Superior temporal gyrus (tissue), 1 donor: ENCODE data around the gene CWF19L2.
"Not testable (repeated sequence)": the region's sequence is repeated elsewhere in the genome, so short reads cannot be mapped to it uniquely, and the experiment has no call there.

Source experiments
- DNase-seq: peaks from one replicate; pipeline ENCODE4 v3.0.0-alpha.2; 2016; ENCODE audit errors: extremely low spot score

The CWF19L2 gene

DNA sequence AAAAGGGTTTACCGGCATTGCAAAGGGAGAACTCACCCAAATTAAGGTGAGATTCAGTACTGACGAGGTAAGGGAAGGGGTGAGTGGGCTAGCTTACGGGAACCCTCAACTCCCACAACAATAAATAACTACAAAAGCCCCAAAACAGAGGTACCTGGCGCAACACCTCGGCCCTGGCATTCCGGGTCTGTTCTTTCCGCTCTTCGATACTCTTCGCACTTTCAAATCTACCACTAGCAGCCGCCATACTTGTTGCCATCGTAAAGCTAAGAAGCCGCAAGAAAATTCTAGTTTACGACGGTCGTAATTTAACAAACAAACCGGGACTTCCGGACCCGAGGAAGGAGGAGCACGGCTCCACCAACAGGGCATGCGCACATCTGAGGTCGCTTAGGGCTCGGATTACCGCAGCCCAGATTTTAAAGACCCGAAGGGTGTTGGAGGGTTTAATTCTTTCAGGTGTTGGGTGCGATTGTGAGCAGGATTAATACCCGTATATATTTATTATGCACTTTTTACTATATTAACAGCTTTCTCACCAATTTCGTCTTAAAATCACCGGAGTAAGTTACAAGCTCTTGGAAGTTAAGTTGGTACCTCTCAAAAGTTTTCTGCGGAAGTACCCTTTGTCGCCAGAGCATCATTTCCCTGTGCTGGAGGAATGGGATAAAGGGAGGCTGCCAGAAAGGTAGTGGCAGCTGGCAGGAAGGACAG is at the start of gene CWF19L2:
TSS of gene CWF19L2 (minus strand) at position 268 of the 714 bp plus-strand sequence. CDS start at position 259, 9 bp downstream.
- peak; percentile 99 for DNase-seq

DNA sequence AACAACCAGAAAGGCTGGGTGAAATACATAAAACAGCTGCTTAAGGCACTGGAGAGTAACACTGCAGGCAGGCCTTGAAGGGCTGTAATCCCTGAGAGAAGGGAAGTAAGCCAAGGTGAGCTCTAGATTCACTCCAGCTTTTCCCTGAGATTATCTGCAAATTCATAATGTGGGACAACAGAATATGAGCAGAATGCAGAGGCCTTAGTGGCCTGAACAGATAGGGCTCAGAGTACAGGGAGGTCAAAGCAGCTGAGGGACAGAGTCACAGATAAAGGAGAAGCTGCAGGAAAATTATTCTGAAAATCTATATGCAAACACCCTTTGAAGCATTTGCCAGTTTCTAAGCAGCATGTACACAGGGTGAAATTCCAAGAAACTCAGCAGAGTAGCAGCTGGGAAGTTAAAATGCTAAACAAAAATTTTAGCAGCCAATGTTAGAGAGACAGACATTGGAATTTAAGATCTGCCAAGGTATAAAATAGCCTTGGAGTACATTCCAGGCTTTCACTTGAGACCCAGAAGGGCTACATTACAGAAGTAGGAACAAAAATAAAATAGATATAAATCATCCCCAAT is 48.1 kb upstream of the CWF19L2 start:
- DNase-seq = no peak

DNA sequence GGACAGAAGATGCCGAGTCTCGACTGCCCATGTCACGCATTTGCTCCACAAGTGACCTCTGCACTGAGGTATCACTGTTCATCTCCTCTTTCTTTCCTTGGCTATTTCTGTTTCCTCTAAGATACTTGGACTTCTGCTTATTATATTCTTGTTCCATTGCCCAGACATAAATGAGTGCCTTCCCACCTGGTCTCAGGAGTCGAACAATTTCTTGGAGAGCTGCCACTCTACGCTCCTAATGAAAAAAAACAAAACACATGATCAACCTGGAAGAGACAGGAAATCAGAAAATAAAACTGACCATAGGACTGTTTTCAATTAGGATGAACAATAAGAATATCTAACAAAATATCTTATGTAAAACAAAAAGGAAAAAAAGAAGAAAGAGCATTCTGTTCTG is 47.4 kb upstream of the CWF19L2 start:
- DNase-seq = no peak

DNA sequence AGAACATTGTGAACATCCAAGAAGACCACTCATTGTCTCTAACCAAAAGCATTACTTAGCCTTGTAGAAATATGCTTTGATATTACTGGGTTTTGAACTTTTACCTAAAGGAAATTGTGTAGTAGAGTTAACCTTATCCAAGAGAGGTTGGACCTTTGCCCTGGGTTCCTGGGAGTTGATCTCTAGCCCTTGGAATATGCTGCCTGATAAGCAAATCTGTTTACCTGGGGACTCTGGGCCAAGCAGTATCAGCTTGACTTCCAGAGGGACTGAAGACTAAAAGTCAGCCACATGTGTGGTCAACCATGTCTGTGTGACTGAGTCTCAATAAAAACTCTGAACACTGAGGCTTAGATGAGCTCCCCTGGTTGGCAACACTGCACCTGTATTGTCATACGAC is 44.1 kb upstream of the CWF19L2 start:
- no peak for DNase-seq

DNA sequence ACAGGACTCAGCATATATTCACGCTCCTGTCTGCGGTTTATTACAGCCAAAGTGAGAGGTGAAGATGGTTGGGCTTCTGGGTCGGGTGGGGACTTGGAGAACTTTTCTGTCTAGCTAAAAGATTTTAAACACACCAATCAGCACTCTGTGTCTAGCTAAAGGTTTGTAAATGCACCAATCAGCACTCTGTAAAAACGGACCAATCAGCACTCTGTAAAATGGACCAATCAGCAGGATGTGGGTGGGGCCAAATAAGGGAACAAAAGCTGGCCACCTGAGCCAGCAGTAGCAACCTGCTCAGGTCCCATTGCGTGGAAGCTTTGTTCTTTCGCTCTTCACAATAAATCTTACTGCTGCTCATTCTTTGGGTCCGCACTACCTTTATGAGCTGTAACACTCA is 39.7 kb upstream of the CWF19L2 start:
- DNase-seq = not testable (repeated sequence)

DNA sequence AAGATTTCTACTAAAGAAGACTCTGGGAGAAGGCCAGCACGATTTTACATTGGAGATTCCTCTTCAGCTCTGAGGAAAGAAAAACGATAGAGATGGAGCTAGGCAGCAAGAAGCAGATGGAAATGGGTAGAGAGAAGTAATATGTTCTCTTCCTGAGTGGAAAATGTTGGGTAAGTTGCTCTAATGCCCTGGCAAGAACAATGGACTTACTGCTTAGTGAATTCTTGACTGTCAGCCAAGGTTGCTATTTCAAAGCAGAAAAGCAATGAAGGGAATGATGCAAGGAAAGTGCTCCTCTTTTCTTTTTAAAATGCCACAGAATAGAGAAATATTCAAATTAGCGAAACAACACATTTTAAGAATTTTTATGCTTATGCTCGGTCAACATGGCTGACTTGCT is 38.4 kb upstream of the CWF19L2 start:
- DNase-seq = no peak

DNA sequence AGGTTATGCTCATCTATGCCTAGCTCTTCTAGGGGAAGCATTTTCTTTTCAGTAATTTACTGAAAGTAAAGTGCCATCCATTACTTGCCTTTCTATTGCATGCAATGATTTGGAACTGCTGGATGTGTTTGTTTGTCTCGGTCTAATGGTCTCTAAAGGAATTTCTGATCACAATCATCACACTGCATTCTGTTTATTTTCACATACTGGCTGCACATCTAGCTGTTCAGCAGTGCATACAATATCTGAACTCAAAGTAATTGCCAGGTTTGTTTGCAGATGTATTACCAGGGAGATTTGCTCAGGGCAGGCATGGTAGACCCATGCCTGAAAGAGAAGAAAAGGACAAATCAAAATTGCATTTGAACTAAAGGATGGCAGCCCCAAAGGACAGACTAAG is 36.4 kb upstream of the CWF19L2 start:
- DNase-seq = no peak

DNA sequence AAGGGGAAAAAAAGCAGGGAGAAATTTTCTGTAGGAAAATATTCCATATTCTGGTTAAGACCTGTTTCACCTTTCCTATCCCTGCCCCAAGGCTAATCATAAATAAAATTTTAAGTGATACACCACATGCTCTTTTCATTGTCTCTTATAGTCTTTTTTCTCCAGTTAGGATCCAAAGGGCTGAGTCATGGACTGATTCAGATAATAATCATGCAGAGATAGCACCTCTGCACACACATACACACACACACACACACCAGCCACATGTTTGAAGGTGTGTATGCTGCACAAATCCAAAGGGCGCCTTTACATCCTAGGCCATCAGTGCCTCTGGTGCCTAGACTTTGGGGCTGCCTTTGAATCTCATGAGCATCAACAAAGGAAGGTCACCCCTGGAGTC is 35.5 kb upstream of the CWF19L2 start:
- no peak for DNase-seq

DNA sequence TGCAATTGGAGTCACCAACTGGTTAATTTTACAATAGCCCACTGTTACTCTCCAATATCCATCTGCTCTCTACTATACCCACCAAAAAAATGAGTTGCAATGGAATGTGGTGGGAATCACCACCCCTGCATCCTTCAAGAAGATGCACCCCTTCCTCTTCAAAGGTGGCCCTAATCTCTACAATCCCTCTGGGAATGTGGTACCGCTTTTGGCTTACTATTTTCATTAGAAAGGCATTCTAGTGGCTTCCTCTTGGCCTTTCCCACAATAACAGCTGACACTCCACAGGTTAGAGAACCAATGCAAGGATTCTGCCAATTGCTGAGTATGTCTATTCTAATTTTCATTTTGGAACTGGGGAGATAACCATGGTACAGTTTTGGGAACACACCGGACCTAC is 33.2 kb upstream of the CWF19L2 start:
- DNase-seq = no peak

DNA sequence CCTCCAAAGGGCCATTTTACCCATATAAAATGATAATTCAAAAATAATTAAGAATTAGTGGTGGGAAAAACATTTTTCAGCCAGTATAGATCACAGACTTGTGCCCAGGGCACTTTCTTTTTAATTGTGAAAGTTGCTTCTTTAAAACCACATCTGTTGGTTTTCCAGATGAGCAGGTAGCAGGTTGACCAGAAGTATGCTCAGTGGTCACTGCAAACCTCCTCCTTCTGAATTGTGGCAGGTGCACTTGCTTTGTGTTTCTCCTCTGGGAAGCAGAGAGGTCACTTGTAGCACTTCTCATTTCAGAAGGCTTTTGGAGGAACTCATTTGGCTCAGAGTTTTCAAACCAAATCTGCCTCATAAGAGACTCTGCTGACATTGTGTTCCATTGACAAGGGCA is 24.6 kb upstream of the CWF19L2 start:
- DNase-seq = no peak

DNA sequence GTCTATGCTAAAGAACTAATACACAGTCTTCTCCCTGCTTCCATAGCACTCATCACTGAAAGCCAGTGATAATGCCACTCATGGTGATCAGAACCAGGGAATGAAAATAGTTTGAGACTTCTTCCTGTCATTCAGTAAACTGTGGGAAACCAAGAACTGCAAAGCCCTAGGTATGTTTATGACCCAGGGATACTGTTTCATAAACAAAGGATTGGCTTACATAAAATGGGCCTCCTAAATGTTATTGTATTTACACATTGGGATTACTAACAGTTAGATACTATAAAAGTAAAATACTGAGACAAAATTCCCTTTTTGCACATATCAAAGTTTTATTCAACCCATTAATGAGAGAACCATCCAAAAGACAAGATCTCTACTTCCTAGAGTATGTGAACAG is 21.3 kb upstream of the CWF19L2 start:
- DNase-seq = no peak

DNA sequence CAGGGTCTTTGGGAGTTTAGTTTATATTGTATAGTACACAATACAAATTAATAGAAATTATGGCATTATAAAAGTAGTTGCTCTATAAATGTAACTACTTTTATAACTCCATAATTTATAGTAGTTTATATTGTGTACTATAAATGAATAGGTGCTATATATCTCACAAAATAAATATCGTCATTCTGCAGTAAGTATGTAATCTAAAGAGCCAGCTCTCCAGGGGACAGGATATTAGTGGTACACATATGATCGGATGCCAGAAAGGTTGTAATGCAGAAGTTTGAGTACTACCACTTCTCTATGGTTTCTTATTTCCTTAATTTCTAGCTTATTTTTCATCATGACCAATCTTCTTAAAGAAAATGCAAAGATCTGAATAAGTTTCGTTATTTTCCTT is 20.2 kb upstream of the CWF19L2 start:
- DNase-seq = no peak

DNA sequence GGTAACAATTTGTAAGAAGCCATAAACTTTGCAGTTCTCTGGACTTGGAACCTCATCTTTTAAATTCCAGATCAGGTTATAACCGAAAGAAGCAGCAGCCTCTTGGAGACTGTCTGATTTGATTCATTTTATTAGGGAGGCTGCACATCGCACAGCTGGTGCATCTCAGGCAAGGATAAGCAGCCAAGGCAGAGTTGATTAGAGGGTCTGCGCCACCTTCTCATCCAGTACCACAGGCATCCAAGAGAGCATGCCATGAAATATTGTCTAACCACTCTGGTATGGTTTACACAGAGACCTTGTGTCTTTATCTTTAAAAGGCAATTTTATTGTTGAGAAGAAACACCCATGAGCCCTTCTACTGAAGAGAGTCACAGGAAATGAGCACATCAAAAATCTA is 16.2 kb upstream of the CWF19L2 start:
- DNase-seq = no peak

DNA sequence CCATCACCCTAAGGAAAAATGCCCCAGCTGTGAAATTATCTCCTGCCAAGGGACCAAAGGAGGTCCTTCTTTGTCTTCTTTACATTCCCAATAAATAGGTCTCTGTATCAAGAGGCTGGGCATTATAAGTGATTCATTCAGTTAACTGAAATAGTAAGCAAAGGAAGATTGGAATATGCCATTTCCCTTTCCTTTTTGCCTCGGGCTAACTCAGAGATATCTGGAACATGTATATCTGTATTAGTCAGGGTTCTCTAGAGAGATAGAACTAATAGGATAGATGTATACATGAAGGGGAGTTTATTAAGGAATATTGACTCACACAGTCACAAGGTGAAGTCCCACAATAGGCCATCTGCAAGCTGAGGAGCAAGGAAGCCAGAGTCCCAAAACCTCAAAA is 15.3 kb upstream of the CWF19L2 start:
- no peak for DNase-seq

DNA sequence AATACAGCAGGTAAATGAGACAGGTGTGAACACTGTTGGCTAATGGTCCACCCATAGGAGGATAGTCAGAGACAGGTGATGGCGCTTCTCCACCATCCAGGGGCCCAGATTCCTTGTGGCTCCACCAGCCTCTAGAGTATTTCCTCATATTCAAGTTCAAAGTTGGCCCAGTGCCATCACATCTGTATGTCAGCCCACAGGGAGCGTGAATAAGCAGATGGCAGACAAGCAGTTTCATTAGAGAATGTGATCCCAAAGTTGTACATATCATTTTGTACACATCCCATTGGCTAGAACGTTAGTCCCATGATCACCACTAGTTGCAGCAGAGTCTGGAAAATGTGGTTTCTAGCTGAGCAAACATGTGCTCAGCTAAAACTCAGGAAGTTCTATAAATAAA is 11.0 kb upstream of the CWF19L2 start:
- DNase-seq = no peak

DNA sequence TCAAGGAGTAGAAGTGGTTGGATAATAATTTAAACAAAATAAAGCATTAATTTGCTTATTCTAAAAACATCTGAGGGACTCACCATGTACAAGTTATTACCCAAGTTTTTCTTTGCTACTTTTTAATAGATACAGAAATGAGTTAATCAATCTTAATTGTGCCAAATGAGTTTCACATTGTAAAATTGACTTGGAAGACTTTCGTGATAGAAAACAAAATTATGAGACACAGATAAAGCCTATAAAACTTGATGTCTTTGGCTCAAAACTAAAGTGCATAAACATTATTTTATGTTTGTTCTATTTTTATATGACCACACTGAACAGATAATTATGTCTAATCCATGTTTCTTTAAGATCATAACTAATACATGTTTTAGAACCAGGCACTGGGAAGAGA is 10.1 kb upstream of the CWF19L2 start:
- DNase-seq = no peak

DNA sequence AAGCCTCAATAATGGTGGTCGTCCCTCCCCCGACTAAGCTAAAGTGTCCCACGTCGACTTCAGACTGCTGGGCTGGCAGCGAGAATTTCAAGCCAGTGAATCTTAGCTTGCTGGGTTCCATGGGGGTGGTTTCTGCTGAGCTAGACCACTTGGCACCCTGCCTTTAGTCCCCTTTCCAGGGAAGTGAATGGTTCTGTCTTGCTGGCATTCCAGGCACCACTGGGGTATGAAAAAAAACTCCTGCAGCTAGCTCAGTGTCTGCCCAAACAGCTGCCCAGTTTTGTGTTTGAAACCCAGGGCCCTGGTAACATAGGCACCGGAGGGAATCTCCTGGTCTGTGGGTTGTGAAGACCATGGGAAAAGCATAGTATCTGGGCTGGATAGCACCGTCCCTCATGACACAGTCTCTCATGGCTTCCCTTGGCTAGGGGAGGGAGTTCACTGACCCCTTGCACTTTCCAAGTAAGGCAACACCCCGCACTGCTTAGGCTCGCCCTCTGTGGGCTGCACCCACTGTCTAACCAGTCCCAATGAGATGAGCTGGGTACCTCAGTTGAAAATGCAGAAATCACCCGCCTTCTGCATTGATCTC is 8.7 kb upstream of the CWF19L2 start:
- not testable (repeated sequence) for DNase-seq

DNA sequence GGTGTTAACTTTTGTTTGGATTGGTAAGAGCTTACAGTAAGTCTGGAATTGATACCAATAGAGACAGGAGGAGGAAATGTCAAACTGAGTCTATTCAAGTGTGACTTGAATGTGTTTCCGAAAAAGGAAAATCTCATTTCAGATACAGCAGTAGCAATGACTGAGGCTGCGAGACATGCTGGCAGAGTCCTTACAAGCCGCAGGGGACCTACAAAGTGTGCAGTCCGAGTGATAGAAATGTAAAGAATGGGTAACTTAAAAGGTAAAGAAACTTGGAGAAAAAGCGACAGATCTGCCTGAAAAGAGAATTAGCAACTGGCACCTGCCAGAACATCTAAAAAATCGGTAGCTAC is 444 bp downstream of the CWF19L2 start:
- no peak for DNase-seq

DNA sequence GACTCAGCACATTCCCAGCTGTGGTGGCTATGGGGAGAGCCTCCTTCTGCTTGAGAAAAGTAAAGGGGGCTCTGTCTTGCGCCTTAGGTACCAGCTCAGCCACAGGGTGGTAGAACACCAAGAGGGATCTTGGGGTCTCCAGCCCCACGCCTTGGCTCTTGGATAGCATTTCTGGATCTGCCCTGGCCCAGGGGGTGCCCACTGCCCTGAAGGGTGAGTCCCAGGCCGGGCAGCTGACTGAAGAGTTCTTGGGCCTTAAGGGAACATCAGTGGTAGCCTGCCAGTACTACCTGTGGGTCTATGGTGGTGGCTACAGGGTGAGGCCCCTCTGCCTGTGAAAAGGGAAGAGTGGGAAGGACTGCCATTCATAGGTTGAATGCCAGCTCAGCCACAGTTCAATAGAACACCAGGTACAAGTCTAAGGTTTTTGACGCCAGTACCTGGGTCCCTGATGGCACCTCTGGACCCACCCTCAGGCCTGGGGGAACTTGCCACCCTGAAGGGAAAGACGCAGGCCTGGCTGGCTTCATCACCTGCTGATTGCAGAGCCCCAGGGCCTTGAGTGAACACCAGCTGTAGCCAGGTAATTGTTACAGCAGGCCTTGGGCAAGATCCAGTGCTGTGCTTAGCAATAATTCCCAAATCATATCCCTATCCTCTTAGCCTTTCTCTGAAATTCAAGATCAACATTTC is 3.9 kb downstream of the CWF19L2 start:
- DNase-seq = no peak

DNA sequence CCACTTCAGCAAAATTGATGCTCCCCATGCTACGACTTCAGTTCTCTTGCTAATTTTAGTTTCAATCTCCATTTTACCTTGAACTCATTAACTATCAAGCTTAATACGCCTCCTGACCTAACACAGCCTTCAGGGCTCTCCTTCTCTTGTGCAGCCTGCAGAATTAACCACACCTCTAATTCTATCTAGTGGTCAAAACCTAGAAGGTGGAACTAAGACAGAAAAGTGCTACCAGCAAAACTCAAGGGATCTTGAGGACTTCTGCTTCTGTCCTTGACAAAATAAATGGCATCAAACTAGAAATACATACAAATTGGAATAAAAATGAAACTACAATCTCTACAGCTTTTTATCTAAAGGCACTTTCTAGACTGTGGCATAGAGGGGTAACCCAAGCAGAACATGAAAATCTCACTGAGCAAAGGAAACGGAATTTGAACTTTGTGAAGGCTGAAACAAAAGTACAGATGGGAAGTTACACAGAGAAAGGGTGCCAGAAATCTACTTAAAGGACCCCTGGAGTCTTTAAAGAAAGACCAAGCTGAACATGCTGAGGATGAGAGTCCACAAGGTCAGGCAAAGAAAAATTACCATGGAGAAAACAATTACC is 10.7 kb downstream of the CWF19L2 start:
- no peak for DNase-seq

DNA sequence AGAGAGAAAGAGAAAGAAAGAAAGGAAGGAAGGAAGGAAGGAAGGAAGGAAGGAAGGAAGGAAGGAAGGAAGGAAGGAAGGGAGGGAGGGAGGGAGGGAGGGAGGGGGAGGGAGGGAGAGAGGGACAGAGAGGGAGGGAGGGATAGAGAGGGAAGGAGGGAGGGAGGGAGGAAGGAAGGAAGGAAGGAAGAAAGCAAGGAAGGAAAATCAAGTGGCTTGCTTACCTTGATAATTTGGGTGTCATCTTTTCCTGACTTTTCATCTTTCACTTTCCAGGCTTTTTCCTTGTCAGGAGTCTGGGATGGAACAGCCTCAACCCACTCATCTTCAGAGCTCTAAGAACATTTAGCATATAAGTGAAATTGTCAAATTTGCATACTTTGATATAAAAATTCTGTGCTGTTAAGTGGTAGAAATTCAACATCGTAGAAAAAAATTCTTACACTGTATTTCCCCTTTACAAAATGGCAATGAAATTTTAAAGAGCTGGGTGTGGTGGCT is 14.9 kb downstream of the CWF19L2 start:
- DNase-seq = no peak

DNA sequence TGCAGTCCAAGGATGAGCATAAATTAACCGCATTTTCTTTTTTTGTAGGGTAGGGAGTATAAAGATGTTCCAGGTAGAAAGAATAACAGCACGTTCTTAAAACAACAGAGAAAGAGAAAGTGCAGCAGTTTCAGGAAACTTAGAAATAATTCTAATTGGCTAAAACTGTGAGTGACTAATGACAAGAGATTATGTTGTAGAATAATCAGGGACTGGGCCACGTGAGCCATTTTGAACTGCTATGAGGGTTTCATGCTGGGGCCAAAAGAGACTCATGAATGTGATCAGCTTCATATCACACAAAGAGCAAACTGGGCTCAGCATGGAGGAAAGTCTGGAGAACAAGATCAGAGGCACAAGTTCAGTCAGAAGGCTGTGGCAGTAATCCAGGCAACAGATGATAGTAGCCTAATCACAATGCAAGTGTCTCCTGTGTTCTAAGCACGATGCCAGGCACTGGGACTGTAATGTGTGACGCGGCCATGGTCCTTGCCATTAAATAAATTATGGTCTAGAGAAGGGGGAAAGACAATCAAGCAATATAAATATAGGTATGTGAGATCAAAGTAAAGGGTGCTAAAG is 17.9 kb downstream of the CWF19L2 start:
- DNase-seq = no peak
